GM12873 (cell line): ENCODE data around the gene KIF18B.

Experiments
- CTCF ChIP-seq: IDR thresholded peaks from 2 replicates; pipeline ENCODE4 v1.5.1; 2012; ENCODE audit warnings: low read depth, mild to moderate bottlenecking, moderate library complexity, low read length, control low read depth; ENCODE audit not compliant: insufficient read depth; ENCODE audit errors: missing control alignments

Gene KIF18B

DNA sequence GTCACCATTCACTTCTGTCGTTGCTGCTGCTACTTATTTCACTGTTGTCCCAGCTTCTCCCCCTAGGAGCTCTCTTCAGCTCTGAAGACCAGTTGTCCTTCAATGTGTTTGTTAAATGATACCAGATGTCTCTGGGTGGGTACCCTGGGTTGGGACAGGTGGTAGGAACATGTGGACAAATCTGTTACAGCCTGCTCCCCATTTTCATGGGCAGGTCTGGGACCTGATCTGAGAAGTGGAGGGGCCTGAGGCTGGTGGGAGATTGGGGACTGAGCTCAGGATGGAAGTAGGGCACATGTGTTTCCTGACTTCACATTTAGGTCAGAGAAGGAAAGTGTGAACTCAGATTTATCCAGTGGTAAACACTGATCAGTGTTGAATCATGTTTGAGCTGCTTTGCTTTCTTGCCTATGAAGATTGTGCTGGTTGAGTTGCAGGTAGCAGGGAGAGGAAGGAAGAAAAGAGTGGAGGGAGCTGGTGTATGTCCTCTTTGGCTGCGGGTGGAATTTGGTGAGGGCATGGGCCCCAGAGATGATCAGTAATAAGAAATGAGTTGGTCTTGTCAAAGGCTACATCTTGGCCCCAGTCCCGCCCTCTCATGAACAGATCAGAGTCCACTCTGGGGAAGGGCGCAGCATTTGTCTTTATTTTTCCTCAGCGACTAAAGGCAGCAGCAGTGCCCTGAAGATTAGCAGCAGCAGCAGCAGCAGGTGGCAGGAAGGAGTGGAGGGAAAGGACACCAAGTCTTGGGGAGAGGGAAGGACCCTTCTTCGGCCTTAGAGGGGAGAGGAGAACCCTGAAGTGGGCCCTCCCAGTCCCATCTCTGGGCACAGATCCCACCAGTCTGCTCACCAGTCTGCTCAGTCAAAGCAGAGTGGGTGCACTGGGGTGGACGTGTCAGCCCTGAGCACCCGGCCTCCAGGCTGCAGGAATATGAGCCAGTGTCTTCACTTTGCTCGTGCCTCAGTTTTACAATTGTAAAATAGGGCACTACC, 42.3 kb downstream of the KIF18B start:
- TF ChIP-seq CTCF, result no peak

DNA sequence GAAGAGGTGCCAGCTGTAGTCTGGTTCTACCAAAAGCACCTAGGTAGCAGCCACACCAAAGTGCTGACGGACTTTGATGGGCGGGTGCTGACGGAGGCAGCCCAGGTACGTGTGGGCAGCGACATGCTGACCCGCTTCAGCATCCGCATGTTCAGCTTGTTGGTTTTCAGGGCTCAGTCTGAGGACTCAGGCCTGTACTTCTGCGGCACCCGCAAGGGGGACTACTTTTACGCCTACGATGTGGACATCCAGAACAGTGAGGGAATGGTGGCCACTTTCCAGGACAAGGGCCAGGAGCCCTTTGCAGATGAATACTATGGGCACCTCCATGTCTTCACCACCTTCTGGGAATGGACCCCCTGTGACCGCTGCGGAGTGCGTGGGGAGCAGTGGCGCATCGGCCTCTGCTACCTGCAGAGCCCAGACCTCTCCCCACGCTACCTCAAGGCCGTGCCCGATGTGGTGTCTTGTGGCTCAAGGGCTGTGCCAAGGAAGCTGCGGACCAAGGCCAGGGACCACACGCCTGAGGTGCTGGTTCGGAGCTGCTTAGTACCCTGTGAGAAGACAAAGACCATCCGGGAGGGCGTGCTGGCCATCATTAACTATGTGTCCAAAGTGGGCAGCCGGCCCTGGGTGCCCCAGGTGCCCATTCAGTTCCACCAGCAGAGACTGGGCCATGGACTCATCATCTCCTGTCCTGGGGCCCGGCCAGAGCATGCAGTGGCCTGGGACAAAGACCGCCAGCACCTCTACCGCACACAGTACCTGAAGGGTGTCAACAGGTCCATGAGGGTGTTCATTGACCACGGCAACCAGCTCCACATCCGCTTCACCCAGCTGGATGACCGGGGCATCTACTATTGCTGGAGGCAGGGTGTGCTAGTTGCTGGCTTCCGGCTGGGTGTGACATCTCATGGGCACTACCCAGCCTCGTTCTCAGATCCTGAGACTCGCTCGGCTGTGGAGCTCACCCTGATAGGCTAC, 43.3 kb downstream of the KIF18B start:
- no peak for TF ChIP-seq CTCF

GRCh38 chr17:44903012-44903685, 44.4 kb downstream of the KIF18B start:
- no peak for TF ChIP-seq CTCF

DNA sequence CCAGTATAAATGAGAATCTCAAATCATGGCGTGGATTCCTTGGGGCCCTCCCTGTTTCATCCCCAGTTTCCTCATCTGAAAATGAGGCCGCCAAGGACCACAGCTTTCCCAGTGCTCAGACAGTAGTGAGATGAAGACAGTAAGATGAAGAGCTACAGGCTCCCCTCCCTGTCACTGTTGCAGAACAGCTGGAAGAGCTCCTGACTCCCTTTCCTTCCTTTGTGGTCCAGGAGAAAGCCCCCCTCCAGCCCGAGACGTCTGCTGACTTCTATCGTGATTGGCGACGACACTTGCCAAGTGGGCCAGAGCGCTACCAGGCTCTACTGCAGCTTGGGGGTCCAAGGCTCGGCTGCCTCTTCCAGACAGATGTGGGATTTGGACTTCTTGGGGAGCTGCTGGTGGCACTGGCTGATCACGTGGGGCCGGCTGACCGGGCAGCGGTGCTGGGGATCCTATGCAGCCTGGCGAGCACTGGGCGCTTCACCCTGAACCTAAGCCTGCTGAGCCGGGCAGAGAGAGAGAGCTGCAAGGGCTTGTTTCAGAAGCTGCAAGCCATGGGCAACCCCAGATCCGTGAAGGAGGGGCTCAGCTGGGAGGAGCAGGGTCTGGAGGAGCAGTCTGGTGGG, 45.3 kb downstream of the KIF18B start:
- no peak for TF ChIP-seq CTCF

GRCh38 chr17:44901411-44901921, 46.1 kb downstream of the KIF18B start:
- no peak for TF ChIP-seq CTCF

DNA sequence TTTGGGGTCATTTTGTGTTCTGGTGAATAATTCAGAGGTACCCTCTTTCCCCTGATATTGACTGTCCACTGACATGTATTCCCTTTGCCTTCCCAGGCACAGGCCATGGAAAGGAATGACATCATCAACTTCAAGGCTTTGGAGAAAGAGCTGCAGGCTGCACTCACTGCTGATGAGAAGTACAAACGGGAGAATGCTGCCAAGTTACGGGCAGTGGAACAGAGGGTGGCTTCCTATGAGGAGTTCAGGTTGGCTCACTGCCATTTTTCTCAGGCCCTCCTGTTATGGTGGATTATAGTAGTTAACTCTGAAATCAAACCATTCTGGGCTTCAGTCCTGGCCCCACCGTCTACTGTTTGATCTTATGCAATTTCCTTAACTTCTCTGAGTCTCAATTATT, 46.7 kb downstream of the KIF18B start:
- TF ChIP-seq CTCF, result no peak
